ENCODE results near the gene SND1. TPM values are rescaled to one million over a fixed set of nuclear protein-coding genes. Genes with fewer than 3 reads are reported as not detected.

The SND1 gene
- total and polyA plus RNA-seq, 12 donors, result 58.9 to 266 (median 132) TPM

GRCh38 chr7:128076796-128077271 is 424.8 kb downstream of the SND1 start:
- Histone ChIP-seq H3K9me3 (replicated peaks in 1 of 3) (no peaks in the 10 kb centered on the region), H3K36me3 (replicated peaks in 1 of 2) (peaks cover 0 to 12% of the 10 kb centered on the region in 2 donors), H3K4me1 (replicated peaks in 1 of 2) (peaks cover 0 to 2% of the 10 kb centered on the region in 2 donors), H3K27me3 (no peaks in the 10 kb centered on the region), H3K4me3 (no peak overlapping the region), H3K27ac (peak overlapping the region in 1 of 5 donors; percentile 19)
- TF ChIP-seq POLR2A (IDR thresholded peaks at IDR 0.05), result no peak
- no peak for TF ChIP-seq CTCF (IDR thresholded peaks at IDR 0.05)
- 56 to 77% (median 64%) methylated on average over 4 to 7 of the region's 7 CpGs for WGBS, 4 donors
- DNase-seq, result peak; percentile 41 to 81 (median 57)
- intact Hi-C loops (cut with DNase I), result no loop called here

GRCh38 chr7:128078309-128078708 is 426.3 kb downstream of the SND1 start:
- 90 to 98% (median 98%) methylated on average over 3 of the region's 3 CpGs; no CpG with 5 or more reads in 1 of the 4 donors for WGBS, 4 donors
- Histone ChIP-seq H3K4me3 (no peak overlapping the region), H3K27ac (no peak overlapping the region), H3K36me3 (replicated peaks in 1 of 2) (peaks cover 0 to 18% of the 10 kb centered on the region in 2 donors), H3K27me3 (no peaks in the 10 kb centered on the region), H3K9me3 (replicated peaks in 1 of 3) (no peaks in the 10 kb centered on the region), H3K4me1 (replicated peaks in 1 of 2) (peaks cover 0 to 2% of the 10 kb centered on the region in 2 donors)
- no peak for TF ChIP-seq CTCF (IDR thresholded peaks at IDR 0.05)
- TF ChIP-seq POLR2A (IDR thresholded peaks at IDR 0.05), result no peak
- no peak for DNase-seq
- intact Hi-C loops (cut with DNase I), result no loop called here

GRCh38 chr7:128080169-128080568 is 428.2 kb downstream of the SND1 start:
- WGBS, 4 donors, result 94 to 97% (median 95%) methylated on average over 7 of the region's 7 CpGs
- TF ChIP-seq POLR2A (IDR thresholded peaks at IDR 0.05) (no peak), CTCF (IDR thresholded peaks at IDR 0.05) (no peak)
- Histone ChIP-seq H3K9me3 (replicated peaks in 1 of 3) (no peaks in the 10 kb centered on the region), H3K36me3 (replicated peaks in 1 of 2) (peaks cover 0 to 11% of the 10 kb centered on the region in 2 donors), H3K27ac (no peak overlapping the region), H3K27me3 (no peaks in the 10 kb centered on the region), H3K4me1 (replicated peaks in 1 of 2) (peaks cover 4 to 13% of the 10 kb centered on the region in 2 donors), H3K4me3 (no peak overlapping the region)
- DNase-seq, result no peak
- intact Hi-C loops (cut with DNase I), result no loop called here

- Histone ChIP-seq H3K9me3 (replicated peaks in 1 of 3) (no peaks in the 10 kb centered on the region), H3K4me1 (replicated peaks in 1 of 2) (peaks cover 10 to 18% of the 10 kb centered on the region in 2 donors), H3K27ac (no peak overlapping the region), H3K27me3 (no peaks in the 10 kb centered on the region), H3K36me3 (replicated peaks in 1 of 2) (peaks cover 0 to 11% of the 10 kb centered on the region in 2 donors), H3K4me3 (no peak overlapping the region)
- intact Hi-C loops (cut with DNase I), result no loop called here
- DNase-seq, result no peak
- 93 to 96% (median 95%) methylated on average over 11 of the region's 11 CpGs; no CpG with 5 or more reads in 1 of the 4 donors for WGBS, 4 donors
- TF ChIP-seq POLR2A (IDR thresholded peaks at IDR 0.05) (no peak), CTCF (IDR thresholded peaks at IDR 0.05) (no peak)
These were observed 429.4 kb downstream of the SND1 start for GRCh38 chr7:128081351-128081750.
